Natural killer cell (primary cell): ENCODE results near the gene CNTNAP4. TPM values are rescaled to one million over a fixed set of nuclear protein-coding genes. Genes with fewer than 3 reads are reported as not detected.

Experiments
- ATAC-seq, 3 donors: fragments of 150-1000 bp in 2 of 3; fragments of 200-7000 bp in 1 of 3; cut with Tn5 transposase; 1 replicate in 1 of 3; 2 replicates in 2 of 3; pipeline ENCODE4 v1.10.0; 2021; ENCODE audit warnings: mild to moderate bottlenecking in 2 of 3, moderate library complexity in 2 of 3
- DNase-seq, 2 donors: peaks; one replicate each; pipeline versions ENCODE4 v3.0.0 to v3.0.0-alpha.2; 2013 to 2021; ENCODE audit warnings: mixed read lengths in 1 of 2
- H3K27ac ChIP-seq: one replicate; pipeline ENCODE4 v1.5.1; 2013; ENCODE audit warnings: mild to moderate bottlenecking, low read length
- H3K27me3 ChIP-seq: one replicate; pipeline ENCODE4 v1.6.1; 2013; ENCODE audit warnings: low read length; ENCODE audit not compliant: control insufficient read depth, insufficient read depth
- H3K36me3 ChIP-seq: one replicate; pipeline ENCODE4 v1.6.1; 2013; ENCODE audit warnings: low read length; ENCODE audit not compliant: control insufficient read depth, insufficient read depth
- H3K4me1 ChIP-seq: one replicate; pipeline ENCODE4 v1.6.1; 2013; ENCODE audit warnings: low read length; ENCODE audit not compliant: control insufficient read depth, insufficient read depth
- H3K4me3 ChIP-seq: one replicate; pipeline ENCODE4 v1.5.1; 2013; ENCODE audit warnings: low read length
- H3K9me3 ChIP-seq: one replicate; pipeline ENCODE4 v1.6.1; 2013; ENCODE audit warnings: low read length; ENCODE audit not compliant: control insufficient read depth, insufficient read depth
- H3K27ac Mint-ChIP-seq, 2 donors: one replicate each; pipeline ENCODE4 v1.8.0; 2022; ENCODE audit warnings: mild to moderate bottlenecking in 2 of 2, mixed read lengths in 2 of 2, moderate library complexity in 1 of 2
- H3K27me3 Mint-ChIP-seq, 2 donors: one replicate each; pipeline ENCODE4 v1.8.0; 2022; ENCODE audit warnings: low read depth in 2 of 2, mixed read lengths in 2 of 2
- H3K36me3 Mint-ChIP-seq: one replicate; pipeline ENCODE4 v1.8.0; 2022; ENCODE audit warnings: mixed read lengths
- H3K4me1 Mint-ChIP-seq, 2 donors: one replicate each; pipeline ENCODE4 v1.8.0; 2022; ENCODE audit warnings: mixed read lengths in 2 of 2
- H3K4me3 Mint-ChIP-seq: one replicate; pipeline ENCODE4 v1.8.0; 2022; ENCODE audit warnings: mild to moderate bottlenecking, moderate library complexity, mixed read lengths
- H3K9me3 Mint-ChIP-seq, 2 donors: one replicate each; pipeline ENCODE4 v1.8.0; 2022; ENCODE audit warnings: mixed read lengths in 2 of 2
- WGBS: methylation state at CpG from one replicate; pipeline ENCODE4 v1.1.7; 2013; ENCODE audit warnings: missing lambda C conversion rate; ENCODE audit not compliant: insufficient coverage; 5-methylcytosine and 5-hydroxymethylcytosine counted together
- intact Hi-C: fragments of 100-400 bp; cut with micrococcal nuclease; formaldehyde crosslinking; loops from one replicate; pipeline ENCODE4 v1.14.2; 2022
- total RNA-seq, 4 donors: library from RNA; stranded (reverse); fragments of 120-200 nt in 1 of 4; gene quantifications; one replicate each; pipeline versions ENCODE4 v1.2.3 to v1.2.4, GENCODE V29; 2013 to 2022
- TF ChIP-seq, protein P1 (sequence below): fragments of 200-600 bp; IDR thresholded peaks from one replicate; pipeline ENCODE4 v1.8.0; 2022; ENCODE audit warnings: antibody characterized with exemption

Gene CNTNAP4
- total RNA-seq, 3 donors from 2014 or later (not counting 1 experiment from before 2014, with no cell fraction given) = not detected

DNA sequence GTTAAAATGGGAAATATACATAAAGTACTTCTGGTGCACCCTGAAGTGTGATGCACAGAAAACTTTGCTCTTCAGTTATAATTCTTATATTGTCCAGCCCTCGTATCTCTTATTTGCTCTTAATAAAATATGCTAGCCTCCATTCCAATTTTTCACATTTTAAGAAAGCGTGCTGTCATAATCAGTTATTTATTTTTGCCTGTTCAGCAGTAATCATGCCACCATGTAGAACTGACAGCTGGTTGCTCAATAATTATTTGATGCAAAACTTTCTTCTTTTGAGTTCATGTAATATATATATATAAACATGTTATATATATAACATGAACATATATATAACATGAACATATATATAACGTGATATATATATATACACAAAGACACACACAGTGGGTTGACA is 294.6 kb downstream of the CNTNAP4 start:
- Mint-ChIP-seq H3K4me3 (no peak overlapping the region), H3K27me3 (no peaks in the 10 kb centered on the region), H3K4me1 (no peaks in the 10 kb centered on the region), H3K9me3 (peaks cover 2 to 9% of the 10 kb centered on the region in 2 donors), H3K27ac (no peak overlapping the region), H3K36me3 (no peaks in the 10 kb centered on the region)
- TF ChIP-seq, protein P1, sequence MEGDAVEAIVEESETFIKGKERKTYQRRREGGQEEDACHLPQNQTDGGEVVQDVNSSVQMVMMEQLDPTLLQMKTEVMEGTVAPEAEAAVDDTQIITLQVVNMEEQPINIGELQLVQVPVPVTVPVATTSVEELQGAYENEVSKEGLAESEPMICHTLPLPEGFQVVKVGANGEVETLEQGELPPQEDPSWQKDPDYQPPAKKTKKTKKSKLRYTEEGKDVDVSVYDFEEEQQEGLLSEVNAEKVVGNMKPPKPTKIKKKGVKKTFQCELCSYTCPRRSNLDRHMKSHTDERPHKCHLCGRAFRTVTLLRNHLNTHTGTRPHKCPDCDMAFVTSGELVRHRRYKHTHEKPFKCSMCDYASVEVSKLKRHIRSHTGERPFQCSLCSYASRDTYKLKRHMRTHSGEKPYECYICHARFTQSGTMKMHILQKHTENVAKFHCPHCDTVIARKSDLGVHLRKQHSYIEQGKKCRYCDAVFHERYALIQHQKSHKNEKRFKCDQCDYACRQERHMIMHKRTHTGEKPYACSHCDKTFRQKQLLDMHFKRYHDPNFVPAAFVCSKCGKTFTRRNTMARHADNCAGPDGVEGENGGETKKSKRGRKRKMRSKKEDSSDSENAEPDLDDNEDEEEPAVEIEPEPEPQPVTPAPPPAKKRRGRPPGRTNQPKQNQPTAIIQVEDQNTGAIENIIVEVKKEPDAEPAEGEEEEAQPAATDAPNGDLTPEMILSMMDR = no peak
- DNase-seq (no peak), ATAC-seq (no peak)
- H3K27ac ChIP-seq = no peak overlapping the region
- 82% methylated on average over 2 of the region's 3 CpGs for WGBS
- H3K36me3 ChIP-seq = no peaks in the 10 kb centered on the region
- H3K9me3 ChIP-seq = no peaks in the 10 kb centered on the region
- H3K4me1 ChIP-seq = no peaks in the 10 kb centered on the region
- no peaks in the 10 kb centered on the region for H3K27me3 ChIP-seq
- H3K4me3 ChIP-seq = no peak overlapping the region
- intact Hi-C loops = no loop called here

DNA sequence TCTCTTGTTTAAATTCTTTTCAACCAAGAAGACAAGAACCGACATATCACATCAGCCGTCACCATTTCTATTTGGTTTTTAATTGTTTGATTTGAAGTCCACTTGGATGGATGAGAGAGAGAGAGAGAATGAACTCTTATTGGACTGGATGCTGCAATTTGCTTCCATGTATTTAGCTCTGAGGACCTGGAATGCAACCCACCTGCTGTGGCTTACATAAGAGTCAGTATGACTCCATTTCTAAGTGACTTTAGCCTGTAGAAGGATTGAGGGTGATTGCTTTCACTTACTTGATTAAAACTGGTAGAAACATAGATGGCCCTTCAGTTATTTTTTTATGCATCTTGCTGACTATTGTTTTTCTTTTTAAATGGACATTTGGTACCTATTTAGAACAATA is 296.1 kb downstream of the CNTNAP4 start:
- Mint-ChIP-seq H3K27ac (no peak overlapping the region), H3K27me3 (no peaks in the 10 kb centered on the region), H3K9me3 (peaks cover 0 to 6% of the 10 kb centered on the region in 2 donors), H3K4me1 (no peaks in the 10 kb centered on the region), H3K4me3 (no peak overlapping the region), H3K36me3 (no peaks in the 10 kb centered on the region)
- DNase-seq = no peak
- ATAC-seq = no peak
- Histone ChIP-seq H3K36me3 (no peaks in the 10 kb centered on the region), H3K4me1 (no peaks in the 10 kb centered on the region), H3K4me3 (no peak overlapping the region), H3K27ac (no peak overlapping the region), H3K27me3 (no peaks in the 10 kb centered on the region), H3K9me3 (no peaks in the 10 kb centered on the region)
- whole genome bisulfite sequencing = 90% methylated on average over 2 of the region's 2 CpGs
- intact Hi-C loops = no loop called here
- TF ChIP-seq, protein P1 = no peak

DNA sequence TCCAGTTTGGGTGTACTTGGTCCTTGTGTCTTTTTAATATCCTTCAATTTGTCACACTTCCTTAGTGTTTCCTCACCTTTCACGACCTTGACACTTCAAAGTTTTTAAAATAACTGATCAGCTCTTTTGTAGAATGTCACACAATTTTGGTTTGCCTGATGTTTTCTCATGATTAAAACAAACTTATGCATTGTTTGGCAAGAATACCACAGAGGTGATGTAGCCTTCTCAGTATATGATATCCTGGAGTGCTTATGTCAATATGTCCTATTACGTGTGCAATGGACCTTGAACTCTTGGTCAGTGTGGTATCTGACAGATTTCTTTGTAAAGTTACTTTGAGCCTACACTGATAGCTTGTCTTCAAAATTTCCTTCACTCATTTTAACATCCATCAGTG is 297.4 kb downstream of the CNTNAP4 start:
- H3K36me3 Mint-ChIP-seq = no peaks in the 10 kb centered on the region
- no peaks in the 10 kb centered on the region for H3K27me3 Mint-ChIP-seq
- H3K4me3 ChIP-seq = no peak overlapping the region
- 76% methylated on average over 2 of the region's 2 CpGs for WGBS
- no peak overlapping the region for H3K4me3 Mint-ChIP-seq
- H3K27ac ChIP-seq = no peak overlapping the region
- TF ChIP-seq, protein P1 = no peak
- no peak overlapping the region for H3K27ac Mint-ChIP-seq
- H3K4me1 Mint-ChIP-seq = no peaks in the 10 kb centered on the region
- H3K9me3 ChIP-seq = no peaks in the 10 kb centered on the region
- ATAC-seq (no peak), DNase-seq (no peak)
- H3K27me3 ChIP-seq = no peaks in the 10 kb centered on the region
- no peaks in the 10 kb centered on the region for H3K4me1 ChIP-seq
- no peaks in the 10 kb centered on the region for H3K36me3 ChIP-seq
- intact Hi-C loops = no loop called here
- H3K9me3 Mint-ChIP-seq = peaks cover 0 to 6% of the 10 kb centered on the region in 2 donors

DNA sequence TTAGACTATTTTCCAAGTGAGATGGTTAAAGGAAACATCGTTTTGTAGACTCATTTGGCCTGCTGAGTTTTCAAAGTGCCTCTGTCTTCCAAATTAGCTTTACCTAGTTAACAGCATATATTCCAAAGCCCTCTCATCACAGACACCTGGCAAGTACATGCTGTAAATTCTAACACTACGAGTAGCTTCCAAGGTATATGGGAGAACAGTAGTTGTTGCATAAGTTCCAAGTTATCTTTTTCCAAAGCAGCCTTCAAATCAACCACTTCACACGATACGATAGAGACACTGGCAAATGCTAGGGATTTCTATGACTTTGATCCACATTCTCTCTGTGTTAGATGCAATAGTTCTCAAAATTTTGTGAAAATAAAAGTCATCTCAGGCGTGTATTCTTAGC is 299.3 kb downstream of the CNTNAP4 start:
- Mint-ChIP-seq H3K4me1 (no peaks in the 10 kb centered on the region), H3K4me3 (no peak overlapping the region), H3K27me3 (no peaks in the 10 kb centered on the region), H3K9me3 (peaks cover 2 to 5% of the 10 kb centered on the region in 2 donors), H3K27ac (no peak overlapping the region), H3K36me3 (no peaks in the 10 kb centered on the region)
- intact Hi-C loops = no loop called here
- Histone ChIP-seq H3K4me3 (no peak overlapping the region), H3K36me3 (no peaks in the 10 kb centered on the region), H3K27ac (no peak overlapping the region), H3K4me1 (no peaks in the 10 kb centered on the region), H3K27me3 (no peaks in the 10 kb centered on the region), H3K9me3 (no peaks in the 10 kb centered on the region)
- TF ChIP-seq, protein P1 = no peak
- DNase-seq = no peak
- WGBS = 30% methylated on average over 3 of the region's 5 CpGs
- ATAC-seq = no peak
